HG03159 (cell line): ENCODE measurements around the gene COG7.
"Not testable (repeated sequence)": the region's sequence is repeated elsewhere in the genome, so short reads cannot be mapped to it uniquely, and the experiment has no call there.

Experiments
- ATAC-seq: cut with Tn5 transposase; IDR thresholded peaks from one replicate; pipeline ENCODE4 v1.9.1; 2021; ENCODE audit warnings: mild to moderate bottlenecking, moderate library complexity; ENCODE audit not compliant: unreplicated experiment

COG7 gene

GRCh38 chr16:23452572-23453337 is at the start of gene COG7:
TSS of gene COG7 (minus strand) at chr16:23453189. CDS start at chr16:23452994, 195 bp downstream.
- ATAC-seq: peak; percentile 85

GRCh38 chr16:23502466-23502865 is 49.5 kb upstream of the COG7 start:
- ATAC-seq: no peak

- no peak for ATAC-seq
These were observed 48.3 kb upstream of the COG7 start for GRCh38 chr16:23501291-23501690.

GRCh38 chr16:23500862-23501225 is 47.9 kb upstream of the COG7 start:
- ATAC-seq: no peak

- ATAC-seq: no peak
These were observed 47.3 kb upstream of the COG7 start for GRCh38 chr16:23500212-23500861.

GRCh38 chr16:23499801-23500200 is 46.8 kb upstream of the COG7 start:
- ATAC-seq: no peak

GRCh38 chr16:23498863-23499262 is 45.9 kb upstream of the COG7 start:
- ATAC-seq: no peak

- no peak for ATAC-seq
These were observed 44.5 kb upstream of the COG7 start for GRCh38 chr16:23497543-23497868.

GRCh38 chr16:23496821-23497542 is 44.0 kb upstream of the COG7 start:
- no peak for ATAC-seq

- no peak for ATAC-seq
These were observed 42.7 kb upstream of the COG7 start for GRCh38 chr16:23495671-23496070.

GRCh38 chr16:23494188-23494587 is 41.2 kb upstream of the COG7 start:
- no peak for ATAC-seq

GRCh38 chr16:23491490-23492391 is 38.8 kb upstream of the COG7 start:
- no peak for ATAC-seq

- ATAC-seq: no peak
These were observed 33.5 kb upstream of the COG7 start for GRCh38 chr16:23486480-23486879.

GRCh38 chr16:23485841-23486240 is 32.9 kb upstream of the COG7 start:
- ATAC-seq: no peak

GRCh38 chr16:23485257-23485614 is 32.2 kb upstream of the COG7 start:
- ATAC-seq: no peak

- ATAC-seq: no peak
These were observed 31.7 kb upstream of the COG7 start for GRCh38 chr16:23484510-23485256.

GRCh38 chr16:23483492-23483891 is 30.5 kb upstream of the COG7 start:
- ATAC-seq: not testable (repeated sequence)

GRCh38 chr16:23482778-23483177 is 29.8 kb upstream of the COG7 start:
- ATAC-seq: no peak

- no peak for ATAC-seq
These were observed 27.3 kb upstream of the COG7 start for GRCh38 chr16:23480257-23480656.

GRCh38 chr16:23479138-23479537 is 26.1 kb upstream of the COG7 start:
- no peak for ATAC-seq
